ENCODE data around the gene UBTD1.

The UBTD1 gene

GRCh38 chr10:97583476-97583875, 84.8 kb downstream of the UBTD1 start:
- no peaks in the 10 kb centered on the region for H3K79me2 ChIP-seq (ENCODE audit: control insufficient read depth, insufficient read depth, low read length, poor library complexity)
- WGBS (ENCODE audit: extremely low coverage, insufficient coverage, insufficient read length): no CpG with 5 or more reads among the region's 13 CpGs
- H3K9me3 ChIP-seq (ENCODE audit: insufficient read depth, low read depth, low read length): no peaks in the 10 kb centered on the region

GRCh38 chr10:97584060-97584797, 85.5 kb downstream of the UBTD1 start, which contains the start of gene HOGA1:
HOGA1 (plus strand) TSS chr10:97584389; CDS start chr10:97584704, 315 bp downstream.
- Histone ChIP-seq H3K4ac (ENCODE audit: low read depth, low read length) (no peak within 1 kb of the TSS), H3K9me3 (ENCODE audit: insufficient read depth, low read depth, low read length) (no peaks in the 10 kb centered on the region), H3K79me1 (ENCODE audit: low read length) (no peaks in the 10 kb centered on the region), H3K18ac (ENCODE audit: low read length) (no peak within 1 kb of the TSS), H4K91ac (ENCODE audit: low read depth, low read length) (no peak within 1 kb of the TSS), H3K27ac (ENCODE audit: low read depth, low read length) (no peak within 1 kb of the TSS), H4K12ac (ENCODE audit: low read depth, low read length) (no peak within 1 kb of the TSS), H2AFZ (ENCODE audit: insufficient read depth, low read length, poor library complexity) (no peak within 1 kb of the TSS), H3K4me1 (ENCODE audit: control insufficient read depth in 1 of 2, insufficient read depth in 2 of 2, low read length in 2 of 2) (peaks cover 3 to 5% of the 10 kb centered on the region in 2 experiments), H3K4me3 (ENCODE audit: low read depth, low read length) (no peak within 1 kb of the TSS), H2BK120ac (ENCODE audit: insufficient read depth, low read length, poor library complexity) (no peak within 1 kb of the TSS), H3K9ac (ENCODE audit: low read length) (no peak within 1 kb of the TSS), H3K14ac (ENCODE audit: low read length) (peak within 1 kb of the TSS; percentile 26), H3K23ac (ENCODE audit: low read length) (no peak within 1 kb of the TSS), H3K4me2 (ENCODE audit: low read length) (no peak within 1 kb of the TSS), H3K36me3 (ENCODE audit: control insufficient read depth in 1 of 2, insufficient read depth in 2 of 2, low read length in 2 of 2) (no peaks in the 10 kb centered on the region), H4K8ac (ENCODE audit: low read depth, low read length) (peak within 1 kb of the TSS; percentile 12), H2BK5ac (ENCODE audit: low read depth, low read length, poor library complexity) (no peak within 1 kb of the TSS), H2AK5ac (ENCODE audit: low read length) (no peak within 1 kb of the TSS), H3K27me3 (ENCODE audit: insufficient read depth, low read length) (no peaks in the 10 kb centered on the region), H2BK12ac (ENCODE audit: low read length) (no peak within 1 kb of the TSS), H3K79me2 (ENCODE audit: control insufficient read depth, insufficient read depth, low read length, poor library complexity) (no peaks in the 10 kb centered on the region)
- no peak for DNase-seq
- no CpG with 5 or more reads among the region's 5 CpGs for WGBS (ENCODE audit: extremely low coverage, insufficient coverage, insufficient read length)

More at GRCh38 chr10:97583476-97583875, 84.8 kb downstream of the UBTD1 start:
- Histone ChIP-seq H3K79me1 (ENCODE audit: low read length) (no peaks in the 10 kb centered on the region), H3K9ac (ENCODE audit: low read length) (no peak overlapping the region), H3K23ac (ENCODE audit: low read length) (no peak overlapping the region), H2AK5ac (ENCODE audit: low read length) (no peak overlapping the region), H3K4me2 (ENCODE audit: low read length) (no peak overlapping the region), H4K8ac (ENCODE audit: low read depth, low read length) (no peak overlapping the region), H2BK12ac (ENCODE audit: low read length) (no peak overlapping the region), H3K27ac (ENCODE audit: low read depth, low read length) (no peak overlapping the region), H4K12ac (ENCODE audit: low read depth, low read length) (no peak overlapping the region), H2AFZ (ENCODE audit: insufficient read depth, low read length, poor library complexity) (no peak overlapping the region), H2BK120ac (ENCODE audit: insufficient read depth, low read length, poor library complexity) (no peak overlapping the region), H3K18ac (ENCODE audit: low read length) (no peak overlapping the region), H3K4me3 (ENCODE audit: low read depth, low read length) (no peak overlapping the region), H4K91ac (ENCODE audit: low read depth, low read length) (no peak overlapping the region), H3K4ac (ENCODE audit: low read depth, low read length) (no peak overlapping the region), H2BK5ac (ENCODE audit: low read depth, low read length, poor library complexity) (no peak overlapping the region), H3K14ac (ENCODE audit: low read length) (no peak overlapping the region), H3K36me3 (ENCODE audit: control insufficient read depth in 1 of 2, insufficient read depth in 2 of 2, low read length in 2 of 2) (no peaks in the 10 kb centered on the region), H3K27me3 (ENCODE audit: insufficient read depth, low read length) (no peaks in the 10 kb centered on the region), H3K4me1 (ENCODE audit: control insufficient read depth in 1 of 2, insufficient read depth in 2 of 2, low read length in 2 of 2) (peaks cover 3 to 5% of the 10 kb centered on the region in 2 experiments)
- DNase-seq: no peak

- no peak overlapping the region for H4K91ac ChIP-seq (ENCODE audit: low read depth, low read length)
- no peak overlapping the region for H3K9ac ChIP-seq (ENCODE audit: low read length)
- no peaks in the 10 kb centered on the region for H3K36me3 ChIP-seq (ENCODE audit: control insufficient read depth in 1 of 2, insufficient read depth in 2 of 2, low read length in 2 of 2)
- no peak overlapping the region for H2AK5ac ChIP-seq (ENCODE audit: low read length)
- no peak overlapping the region for H3K23ac ChIP-seq (ENCODE audit: low read length)
- H2BK5ac ChIP-seq (ENCODE audit: low read depth, low read length, poor library complexity): no peak overlapping the region
- H4K12ac ChIP-seq (ENCODE audit: low read depth, low read length): no peak overlapping the region
- no peaks in the 10 kb centered on the region for H3K79me2 ChIP-seq (ENCODE audit: control insufficient read depth, insufficient read depth, low read length, poor library complexity)
- DNase-seq: no peak
- H3K27me3 ChIP-seq (ENCODE audit: insufficient read depth, low read length): no peaks in the 10 kb centered on the region
- H2BK120ac ChIP-seq (ENCODE audit: insufficient read depth, low read length, poor library complexity): no peak overlapping the region
- no peak overlapping the region for H4K8ac ChIP-seq (ENCODE audit: low read depth, low read length)
- no peak overlapping the region for H3K14ac ChIP-seq (ENCODE audit: low read length)
- H3K4me1 ChIP-seq (ENCODE audit: control insufficient read depth in 1 of 2, insufficient read depth in 2 of 2, low read length in 2 of 2): peaks cover 3 to 5% of the 10 kb centered on the region in 2 experiments
- no peaks in the 10 kb centered on the region for H3K79me1 ChIP-seq (ENCODE audit: low read length)
- no peak overlapping the region for H3K4ac ChIP-seq (ENCODE audit: low read depth, low read length)
- no peak overlapping the region for H3K18ac ChIP-seq (ENCODE audit: low read length)
- H3K9me3 ChIP-seq (ENCODE audit: insufficient read depth, low read depth, low read length): no peaks in the 10 kb centered on the region
- H3K4me3 ChIP-seq (ENCODE audit: low read depth, low read length): no peak overlapping the region
- no peak overlapping the region for H3K27ac ChIP-seq (ENCODE audit: low read depth, low read length)
- no peak overlapping the region for H3K4me2 ChIP-seq (ENCODE audit: low read length)
- no peak overlapping the region for H2BK12ac ChIP-seq (ENCODE audit: low read length)
- no CpG with 5 or more reads among the region's 5 CpGs for WGBS (ENCODE audit: extremely low coverage, insufficient coverage, insufficient read length)
- H2AFZ ChIP-seq (ENCODE audit: insufficient read depth, low read length, poor library complexity): no peak overlapping the region
These were observed 86.2 kb downstream of the UBTD1 start for GRCh38 chr10:97584798-97585438.

GRCh38 chr10:97585439-97585811, 86.7 kb downstream of the UBTD1 start:
- Histone ChIP-seq H3K9ac (ENCODE audit: low read length) (no peak overlapping the region), H3K79me2 (ENCODE audit: control insufficient read depth, insufficient read depth, low read length, poor library complexity) (no peaks in the 10 kb centered on the region)

More at GRCh38 chr10:97585439-97585811, 86.7 kb downstream of the UBTD1 start:
- Histone ChIP-seq H3K79me1 (ENCODE audit: low read length) (no peaks in the 10 kb centered on the region), H3K4ac (ENCODE audit: low read depth, low read length) (no peak overlapping the region), H2AK5ac (ENCODE audit: low read length) (no peak overlapping the region), H3K23ac (ENCODE audit: low read length) (no peak overlapping the region), H3K36me3 (ENCODE audit: control insufficient read depth in 1 of 2, insufficient read depth in 2 of 2, low read length in 2 of 2) (no peaks in the 10 kb centered on the region), H4K12ac (ENCODE audit: low read depth, low read length) (no peak overlapping the region), H3K27ac (ENCODE audit: low read depth, low read length) (no peak overlapping the region), H4K91ac (ENCODE audit: low read depth, low read length) (no peak overlapping the region), H3K18ac (ENCODE audit: low read length) (no peak overlapping the region), H3K4me2 (ENCODE audit: low read length) (no peak overlapping the region), H3K4me1 (ENCODE audit: control insufficient read depth in 1 of 2, insufficient read depth in 2 of 2, low read length in 2 of 2) (peaks cover 3 to 5% of the 10 kb centered on the region in 2 experiments), H2AFZ (ENCODE audit: insufficient read depth, low read length, poor library complexity) (no peak overlapping the region), H2BK12ac (ENCODE audit: low read length) (no peak overlapping the region), H4K8ac (ENCODE audit: low read depth, low read length) (no peak overlapping the region), H2BK120ac (ENCODE audit: insufficient read depth, low read length, poor library complexity) (no peak overlapping the region), H3K27me3 (ENCODE audit: insufficient read depth, low read length) (no peaks in the 10 kb centered on the region), H3K4me3 (ENCODE audit: low read depth, low read length) (no peak overlapping the region), H3K9me3 (ENCODE audit: insufficient read depth, low read depth, low read length) (peaks cover 3% of the 10 kb centered on the region), H2BK5ac (ENCODE audit: low read depth, low read length, poor library complexity) (no peak overlapping the region), H3K14ac (ENCODE audit: low read length) (no peak overlapping the region)
- no CpG with 5 or more reads among the region's 5 CpGs for WGBS (ENCODE audit: extremely low coverage, insufficient coverage, insufficient read length)
- DNase-seq: peak; percentile 34 to 52
